DOHH2 (cell line): Measurements from ENCODE around the gene GPR62.

ENCODE experiments used
- CTCF ChIP-seq: fragments of 200-600 bp; sonication (generic); IDR thresholded peaks from one replicate; pipeline ENCODE4 v1.5.1; 2014; ENCODE audit warnings: antibody characterized with exemption, mild to moderate bottlenecking, low read depth, low read length; ENCODE audit not compliant: poor library complexity, severe bottlenecking
- EZH2phosphoT487 ChIP-seq: fragments of 200-600 bp; sonication (generic); IDR thresholded peaks from 2 replicates; pipeline ENCODE4 v1.6.1; 2017; ENCODE audit warnings: borderline replicate concordance, mild to moderate bottlenecking, antibody characterized with exemption, low read length, moderate library complexity, mixed read lengths

DNA sequence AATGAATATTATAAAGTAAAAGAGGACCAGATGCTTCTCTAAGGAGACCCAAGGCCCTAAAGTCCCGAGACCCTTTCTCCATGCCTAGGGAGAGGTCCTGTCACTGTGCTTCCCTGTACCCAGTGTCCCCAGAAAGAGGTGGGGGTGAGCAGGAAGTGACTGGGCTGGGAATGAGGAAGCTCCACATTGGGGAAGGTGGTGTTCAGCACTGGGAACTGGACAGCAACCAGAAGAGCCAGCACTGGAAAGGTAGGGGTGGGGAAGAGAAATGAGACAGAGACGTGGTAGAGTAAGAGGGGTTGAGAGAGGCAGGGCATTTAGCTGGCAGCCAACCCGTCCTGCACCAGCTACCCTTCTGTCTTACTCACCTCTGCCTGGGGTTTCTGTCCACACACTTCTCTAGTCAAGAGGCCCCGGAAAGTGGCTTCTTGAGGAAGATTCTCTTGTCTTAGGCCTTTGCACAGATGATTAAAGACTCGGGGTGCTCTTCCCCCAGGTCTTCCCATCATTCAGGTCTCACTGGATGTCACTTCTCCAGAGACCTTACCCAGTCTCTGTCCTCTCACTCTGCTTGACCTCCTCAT, 25.7 kb upstream of the GPR62 start:
- no peak for TF ChIP-seq CTCF
- TF ChIP-seq EZH2phosphoT487: no peak
